ENCODE measurements around the gene CORO7.
"Not testable (repeated sequence)": the region's sequence is repeated elsewhere in the genome, so short reads cannot be mapped to it uniquely, and the experiment has no call there.

Gene CORO7

DNA sequence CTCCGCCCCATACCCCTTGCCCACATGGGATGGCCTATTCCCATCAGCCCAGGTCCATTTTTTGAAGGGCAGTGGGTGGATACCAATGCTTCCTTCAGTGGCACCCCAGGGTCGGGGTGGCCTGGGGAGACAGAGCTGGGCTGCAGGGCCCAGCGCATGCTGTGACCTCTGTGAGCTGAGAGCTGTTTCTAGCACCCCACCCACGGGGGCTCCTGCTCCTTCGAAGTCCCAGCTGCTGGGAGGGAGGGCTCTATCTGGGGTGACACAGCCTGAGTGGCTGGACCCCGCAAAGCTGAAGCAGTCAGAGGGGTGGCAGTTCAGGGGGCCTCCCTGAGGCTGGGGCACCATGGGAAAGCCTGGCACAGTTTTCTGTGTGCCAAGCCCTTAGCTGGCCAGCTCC lies 76.0 kb downstream of the CORO7 start:
- H3K36me3 ChIP-seq (ENCODE audit: control insufficient read depth, insufficient read depth, low read length) = peaks cover 37% of the 10 kb centered on the region
- no peak overlapping the region for H3K4me3 ChIP-seq (ENCODE audit: low read depth, low read length)
- H3K9me3 ChIP-seq (ENCODE audit: control insufficient read depth, insufficient read depth, low read length) = no peaks in the 10 kb centered on the region
- H3K27me3 ChIP-seq (ENCODE audit: control insufficient read depth, insufficient read depth, low read length) = no peaks in the 10 kb centered on the region
- H3K9ac ChIP-seq (ENCODE audit: low read depth, low read length) = no peak overlapping the region
- H3K4me1 ChIP-seq (ENCODE audit: control insufficient read depth, insufficient read depth, low read length) = no peaks in the 10 kb centered on the region

DNA sequence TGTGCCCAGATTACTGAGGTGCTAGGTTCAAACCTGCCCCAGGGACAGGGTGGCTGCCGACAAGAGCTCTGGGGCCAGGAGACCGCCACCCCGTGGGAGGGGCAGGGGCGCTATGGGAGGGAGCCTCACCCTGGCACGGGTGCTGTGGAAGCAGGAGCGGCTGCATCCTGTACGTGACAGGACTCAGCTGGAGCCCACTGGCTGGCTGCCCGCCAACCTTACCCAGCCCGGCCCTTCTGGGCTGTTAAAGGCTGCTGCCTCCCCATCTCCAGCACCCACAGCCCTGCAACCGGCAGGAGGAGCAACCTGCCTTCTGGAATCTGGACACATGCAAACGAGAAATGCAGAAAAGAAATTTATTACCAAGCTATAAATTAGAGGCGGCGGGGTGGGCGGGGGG lies 76.5 kb downstream of the CORO7 start:
- Histone ChIP-seq H3K9me3 (ENCODE audit: control insufficient read depth, insufficient read depth, low read length) (no peaks in the 10 kb centered on the region), H3K9ac (ENCODE audit: low read depth, low read length) (no peak overlapping the region), H3K4me1 (ENCODE audit: control insufficient read depth, insufficient read depth, low read length) (no peaks in the 10 kb centered on the region), H3K36me3 (ENCODE audit: control insufficient read depth, insufficient read depth, low read length) (peaks cover 35% of the 10 kb centered on the region), H3K4me3 (ENCODE audit: low read depth, low read length) (no peak overlapping the region), H3K27me3 (ENCODE audit: control insufficient read depth, insufficient read depth, low read length) (no peaks in the 10 kb centered on the region)

DNA sequence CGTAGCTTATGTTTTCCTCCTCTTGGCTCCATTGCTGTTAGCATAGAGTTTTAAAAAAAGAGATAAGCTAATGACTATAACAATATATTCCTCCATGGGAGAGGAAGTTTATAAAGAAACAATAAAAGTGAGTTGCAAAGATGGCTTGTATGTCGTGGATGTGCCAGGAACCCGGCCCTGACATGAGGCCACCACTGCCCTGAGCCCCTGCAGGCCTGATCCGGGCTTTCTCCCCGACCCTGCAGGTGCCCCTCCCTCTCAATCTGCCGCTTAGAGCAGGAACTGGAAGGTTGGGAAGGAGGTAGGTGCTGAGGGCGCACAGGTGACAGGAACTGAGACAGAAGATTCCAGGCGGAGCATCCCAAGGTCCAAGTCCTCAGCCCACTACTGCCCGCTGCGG lies 76.9 kb downstream of the CORO7 start:
- Histone ChIP-seq H3K36me3 (ENCODE audit: control insufficient read depth, insufficient read depth, low read length) (peaks cover 36% of the 10 kb centered on the region), H3K9ac (ENCODE audit: low read depth, low read length) (no peak overlapping the region), H3K4me3 (ENCODE audit: low read depth, low read length) (no peak overlapping the region), H3K27me3 (ENCODE audit: control insufficient read depth, insufficient read depth, low read length) (no peaks in the 10 kb centered on the region), H3K4me1 (ENCODE audit: control insufficient read depth, insufficient read depth, low read length) (no peaks in the 10 kb centered on the region), H3K9me3 (ENCODE audit: control insufficient read depth, insufficient read depth, low read length) (no peaks in the 10 kb centered on the region)

DNA sequence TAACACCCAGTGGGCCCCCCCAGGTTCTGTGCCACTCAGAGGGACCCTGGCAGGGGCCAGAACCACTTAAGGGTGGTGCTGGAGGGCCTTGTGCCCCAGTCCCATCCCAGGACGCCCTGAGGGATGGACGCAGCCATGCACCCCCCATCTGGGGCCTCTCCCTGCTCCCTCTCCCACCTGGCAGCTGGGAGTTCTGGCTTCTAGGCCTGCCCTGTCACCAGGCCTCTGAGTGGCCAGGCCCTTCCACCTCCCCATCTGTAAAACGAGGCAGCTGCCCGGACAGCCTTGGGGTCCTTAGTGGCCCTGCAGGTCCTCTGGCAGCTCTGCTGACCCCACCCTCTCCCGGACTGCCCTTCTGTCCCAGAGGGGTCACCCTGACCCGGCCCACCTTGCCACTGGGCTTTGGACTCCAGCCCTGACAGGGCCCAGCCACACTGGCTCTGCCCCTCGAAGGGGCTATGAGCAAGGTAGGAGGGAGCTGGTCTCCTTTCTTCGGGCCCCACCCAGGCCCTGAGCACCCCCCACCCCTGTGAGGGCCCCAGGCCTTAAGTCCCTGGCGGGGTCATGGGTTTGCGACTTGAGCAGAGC lies 77.6 kb downstream of the CORO7 start:
- Histone ChIP-seq H3K36me3 (ENCODE audit: control insufficient read depth, insufficient read depth, low read length) (peaks cover 36% of the 10 kb centered on the region), H3K9me3 (ENCODE audit: control insufficient read depth, insufficient read depth, low read length) (no peaks in the 10 kb centered on the region), H3K9ac (ENCODE audit: low read depth, low read length) (no peak overlapping the region), H3K27me3 (ENCODE audit: control insufficient read depth, insufficient read depth, low read length) (no peaks in the 10 kb centered on the region), H3K4me1 (ENCODE audit: control insufficient read depth, insufficient read depth, low read length) (no peaks in the 10 kb centered on the region), H3K4me3 (ENCODE audit: low read depth, low read length) (no peak overlapping the region)

DNA sequence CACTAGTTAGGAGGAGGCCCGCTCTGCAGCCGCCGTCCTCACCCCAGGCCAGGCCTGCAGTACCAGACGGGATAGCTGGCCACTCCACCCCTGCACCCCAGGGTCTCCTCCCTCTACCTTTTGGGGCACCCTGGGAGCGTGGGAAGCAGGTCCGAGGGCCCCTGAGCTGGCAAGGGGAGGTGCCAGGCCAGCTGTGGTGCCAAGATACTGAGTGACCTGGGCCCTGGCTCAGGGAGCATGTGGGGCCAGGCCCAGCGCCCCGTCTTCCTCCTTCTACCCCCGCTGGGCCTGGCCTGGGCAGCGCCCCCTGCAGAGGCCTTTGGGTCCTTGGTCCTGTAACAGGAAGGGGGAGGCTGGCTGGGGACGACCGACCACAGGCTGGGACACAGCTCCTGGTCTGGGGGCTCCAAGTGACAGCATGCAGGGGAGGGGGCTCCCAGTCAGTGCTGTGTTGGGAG lies 78.2 kb downstream of the CORO7 start:
- no peaks in the 10 kb centered on the region for H3K4me1 ChIP-seq (ENCODE audit: control insufficient read depth, insufficient read depth, low read length)
- H3K36me3 ChIP-seq (ENCODE audit: control insufficient read depth, insufficient read depth, low read length) = peaks cover 36% of the 10 kb centered on the region
- H3K27me3 ChIP-seq (ENCODE audit: control insufficient read depth, insufficient read depth, low read length) = no peaks in the 10 kb centered on the region
- H3K4me3 ChIP-seq (ENCODE audit: low read depth, low read length) = no peak overlapping the region
- H3K9ac ChIP-seq (ENCODE audit: low read depth, low read length) = no peak overlapping the region
- no peaks in the 10 kb centered on the region for H3K9me3 ChIP-seq (ENCODE audit: control insufficient read depth, insufficient read depth, low read length)

DNA sequence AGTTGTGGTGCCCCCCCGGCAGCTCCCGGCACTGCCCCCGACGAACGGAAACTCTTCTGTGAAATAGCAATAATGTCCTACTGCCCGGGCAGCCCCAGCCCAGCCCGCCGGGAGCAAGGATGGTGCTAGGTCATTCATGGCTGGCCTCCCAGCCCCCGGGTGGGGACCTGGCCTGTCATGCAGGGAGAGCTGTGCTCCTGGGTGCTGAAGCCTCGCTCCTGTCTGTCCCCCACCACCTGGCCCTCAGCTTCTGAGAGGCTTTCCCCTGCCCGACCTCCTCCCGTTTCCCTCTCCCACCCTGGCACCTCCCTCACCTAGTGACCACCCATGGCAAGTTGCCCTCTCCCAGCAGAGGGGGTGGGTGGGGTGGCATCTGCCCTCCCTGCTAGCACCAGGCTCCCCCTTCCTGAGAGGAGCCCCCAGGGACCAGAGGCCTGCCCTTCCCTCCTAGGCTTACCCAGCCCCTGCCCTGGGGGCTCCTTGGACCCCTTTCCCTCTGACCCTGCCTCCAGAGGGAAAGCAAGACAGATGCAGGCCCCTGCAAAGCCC lies 78.8 kb downstream of the CORO7 start:
- H3K9ac ChIP-seq (ENCODE audit: low read depth, low read length) = no peak overlapping the region
- no peaks in the 10 kb centered on the region for H3K9me3 ChIP-seq (ENCODE audit: control insufficient read depth, insufficient read depth, low read length)
- H3K4me1 ChIP-seq (ENCODE audit: control insufficient read depth, insufficient read depth, low read length) = no peaks in the 10 kb centered on the region
- no peak overlapping the region for H3K4me3 ChIP-seq (ENCODE audit: low read depth, low read length)
- peaks cover 36% of the 10 kb centered on the region for H3K36me3 ChIP-seq (ENCODE audit: control insufficient read depth, insufficient read depth, low read length)
- no peaks in the 10 kb centered on the region for H3K27me3 ChIP-seq (ENCODE audit: control insufficient read depth, insufficient read depth, low read length)

DNA sequence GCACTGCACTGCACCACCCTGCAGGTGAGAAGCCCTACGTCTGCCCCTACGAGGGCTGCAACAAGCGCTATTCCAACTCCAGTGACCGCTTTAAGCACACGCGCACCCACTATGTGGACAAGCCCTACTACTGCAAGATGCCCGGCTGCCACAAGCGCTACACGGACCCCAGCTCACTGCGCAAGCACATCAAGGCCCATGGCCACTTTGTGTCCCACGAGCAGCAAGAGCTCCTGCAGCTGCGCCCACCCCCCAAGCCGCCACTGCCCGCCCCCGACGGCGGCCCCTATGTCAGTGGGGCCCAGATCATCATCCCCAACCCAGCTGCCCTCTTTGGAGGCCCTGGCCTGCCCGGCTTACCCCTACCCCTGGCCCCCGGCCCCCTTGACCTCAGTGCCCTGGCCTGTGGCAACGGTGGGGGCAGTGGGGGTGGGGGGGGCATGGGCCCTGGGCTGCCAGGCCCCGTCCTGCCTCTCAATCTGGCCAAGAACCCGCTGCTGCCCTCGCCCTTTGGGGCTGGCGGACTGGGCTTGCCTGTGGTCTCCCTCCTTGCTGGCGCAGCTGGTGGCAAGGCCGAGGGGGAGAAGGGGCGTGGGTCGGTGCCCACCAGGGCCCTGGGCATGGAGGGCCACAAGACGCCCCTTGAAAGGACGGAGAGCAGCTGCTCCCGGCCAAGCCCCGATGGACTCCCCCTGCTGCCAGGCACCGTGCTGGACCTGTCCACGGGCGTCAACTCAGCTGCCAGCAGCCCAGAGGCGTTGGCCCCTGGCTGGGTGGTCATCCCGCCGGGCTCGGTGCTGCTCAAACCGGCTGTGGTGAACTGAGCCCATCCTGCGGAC lies 79.5 kb downstream of the CORO7 start:
- no peaks in the 10 kb centered on the region for H3K9me3 ChIP-seq (ENCODE audit: control insufficient read depth, insufficient read depth, low read length)
- peak overlapping the region; percentile 12 for H3K9ac ChIP-seq (ENCODE audit: low read depth, low read length)
- H3K4me1 ChIP-seq (ENCODE audit: control insufficient read depth, insufficient read depth, low read length) = no peaks in the 10 kb centered on the region
- H3K4me3 ChIP-seq (ENCODE audit: low read depth, low read length) = no peak overlapping the region
- no peaks in the 10 kb centered on the region for H3K27me3 ChIP-seq (ENCODE audit: control insufficient read depth, insufficient read depth, low read length)
- H3K36me3 ChIP-seq (ENCODE audit: control insufficient read depth, insufficient read depth, low read length) = peaks cover 40% of the 10 kb centered on the region

DNA sequence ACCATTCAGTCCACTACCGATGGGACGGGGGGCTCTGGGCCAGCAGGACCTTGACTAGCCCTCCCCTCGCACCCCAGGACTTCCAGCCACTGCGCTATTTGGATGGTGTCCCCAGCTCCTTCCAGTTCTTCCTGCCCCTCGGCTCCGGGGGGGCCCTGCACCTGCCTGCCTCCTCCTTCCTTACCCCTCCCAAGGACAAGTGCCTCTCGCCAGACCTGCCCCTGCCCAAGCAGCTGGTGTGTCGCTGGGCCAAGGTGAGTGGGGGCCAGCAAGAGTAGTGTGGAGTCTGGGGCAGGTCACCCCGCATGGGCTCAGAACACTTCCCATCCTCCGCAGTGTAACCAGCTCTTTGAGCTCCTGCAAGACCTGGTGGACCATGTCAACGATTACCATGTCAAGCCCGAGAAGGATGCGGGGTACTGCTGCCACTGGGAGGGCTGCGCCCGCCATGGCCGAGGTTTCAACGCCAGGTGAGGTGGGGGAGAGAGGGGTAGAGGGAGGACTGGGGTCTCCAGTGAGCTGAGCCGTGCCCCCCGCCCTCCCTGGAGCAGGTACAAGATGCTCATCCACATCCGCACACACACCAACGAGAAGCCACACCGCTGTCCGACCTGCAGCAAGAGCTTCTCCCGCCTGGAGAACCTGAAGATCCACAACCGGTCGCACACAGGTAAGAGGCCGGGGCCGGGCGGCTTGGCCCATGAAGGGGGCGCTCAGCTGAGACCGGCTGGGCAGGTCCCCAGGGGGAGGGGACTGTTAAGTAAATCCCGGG lies 81.5 kb downstream of the CORO7 start:
- H3K4me3 ChIP-seq (ENCODE audit: low read depth, low read length) = no peak overlapping the region
- H3K4me1 ChIP-seq (ENCODE audit: control insufficient read depth, insufficient read depth, low read length) = no peaks in the 10 kb centered on the region
- no peaks in the 10 kb centered on the region for H3K9me3 ChIP-seq (ENCODE audit: control insufficient read depth, insufficient read depth, low read length)
- peaks cover 27% of the 10 kb centered on the region for H3K36me3 ChIP-seq (ENCODE audit: control insufficient read depth, insufficient read depth, low read length)
- H3K9ac ChIP-seq (ENCODE audit: low read depth, low read length) = no peak overlapping the region
- no peaks in the 10 kb centered on the region for H3K27me3 ChIP-seq (ENCODE audit: control insufficient read depth, insufficient read depth, low read length)

DNA sequence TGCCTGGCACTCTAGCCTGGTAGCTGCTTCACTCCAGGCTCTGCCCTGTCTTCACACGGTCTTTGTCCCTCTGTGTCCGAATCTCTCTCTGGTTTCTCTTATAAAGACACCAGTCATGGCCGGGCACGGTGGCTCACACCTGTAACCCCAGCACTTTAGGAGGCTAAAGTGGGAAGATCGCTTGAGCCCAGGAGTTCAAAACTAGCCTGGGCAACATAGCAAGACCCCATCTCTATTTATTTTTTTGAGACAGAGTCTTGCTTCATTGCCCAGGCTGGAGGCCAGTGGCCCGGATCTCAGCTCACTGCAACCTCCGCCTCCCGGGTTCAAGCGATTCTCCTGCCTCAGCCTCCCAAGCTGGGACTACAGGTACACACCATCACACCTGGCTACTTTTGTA lies 82.7 kb downstream of the CORO7 start:
- H3K9me3 ChIP-seq (ENCODE audit: control insufficient read depth, insufficient read depth, low read length); H3K27me3 ChIP-seq (ENCODE audit: control insufficient read depth, insufficient read depth, low read length); H3K9ac ChIP-seq (ENCODE audit: low read depth, low read length); H3K4me1 ChIP-seq (ENCODE audit: control insufficient read depth, insufficient read depth, low read length); H3K4me3 ChIP-seq (ENCODE audit: low read depth, low read length): not testable (repeated sequence)
- H3K36me3 ChIP-seq (ENCODE audit: control insufficient read depth, insufficient read depth, low read length) = peaks cover 23% of the 10 kb centered on the region

DNA sequence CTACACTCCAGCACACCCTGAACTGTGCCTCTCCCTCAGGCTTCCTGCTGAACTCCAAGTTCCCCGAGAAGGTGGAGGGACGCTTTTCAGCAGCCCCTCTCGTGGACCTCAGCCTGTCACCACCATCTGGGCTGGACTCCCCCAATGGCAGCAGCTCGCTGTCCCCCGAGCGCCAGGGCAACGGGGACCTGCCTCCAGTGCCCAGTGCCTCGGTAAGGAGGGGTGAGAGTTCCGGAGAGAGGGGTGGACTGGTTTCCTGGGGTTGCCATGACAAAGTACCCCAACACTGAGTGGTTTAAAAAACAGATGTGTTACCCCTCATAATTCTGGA lies 83.1 kb downstream of the CORO7 start:
- H3K36me3 ChIP-seq (ENCODE audit: control insufficient read depth, insufficient read depth, low read length) = peaks cover 19% of the 10 kb centered on the region
- H3K9ac ChIP-seq (ENCODE audit: low read depth, low read length) = no peak overlapping the region

DNA sequence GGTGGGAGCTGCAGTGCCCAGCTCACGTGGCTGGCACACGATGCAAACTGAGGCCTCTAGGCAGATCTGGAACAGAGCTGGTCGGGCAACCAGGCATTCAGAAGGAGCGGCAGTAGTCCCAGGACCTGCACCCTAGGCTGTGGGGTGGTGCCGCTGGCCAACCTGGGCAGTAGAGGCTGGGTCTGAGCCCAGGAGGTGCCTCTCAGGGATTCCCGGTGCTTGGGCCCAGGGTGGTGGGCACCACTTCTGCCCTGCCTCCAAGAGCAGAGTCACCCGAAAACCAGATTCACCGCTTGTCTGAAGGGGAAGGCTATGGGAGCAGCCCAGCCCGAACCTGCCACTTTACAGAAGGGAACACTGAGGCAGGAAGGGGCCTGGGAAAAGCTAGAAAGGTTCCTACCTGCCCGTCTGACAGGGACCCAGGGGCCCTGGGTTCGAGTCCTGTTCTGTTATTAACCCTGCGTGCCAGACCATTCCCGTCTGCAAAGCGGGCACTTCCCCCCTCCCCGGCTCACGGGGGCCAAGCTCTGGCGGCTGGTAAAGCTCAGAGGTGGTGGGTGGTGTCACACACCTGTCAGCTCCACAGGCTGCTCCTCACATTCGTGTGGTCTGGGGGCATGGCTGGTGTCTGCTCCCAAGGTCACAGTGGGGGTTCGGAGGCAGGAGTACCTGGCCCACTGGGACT lies 83.6 kb downstream of the CORO7 start:
- Histone ChIP-seq H3K27me3 (ENCODE audit: control insufficient read depth, insufficient read depth, low read length) (no peaks in the 10 kb centered on the region), H3K9ac (ENCODE audit: low read depth, low read length) (no peak overlapping the region), H3K4me3 (ENCODE audit: low read depth, low read length) (no peak overlapping the region), H3K36me3 (ENCODE audit: control insufficient read depth, insufficient read depth, low read length) (peaks cover 17% of the 10 kb centered on the region), H3K9me3 (ENCODE audit: control insufficient read depth, insufficient read depth, low read length) (no peaks in the 10 kb centered on the region), H3K4me1 (ENCODE audit: control insufficient read depth, insufficient read depth, low read length) (no peaks in the 10 kb centered on the region)

More for the DNA sequence above, 83.1 kb downstream of the CORO7 start:
- Histone ChIP-seq H3K27me3 (ENCODE audit: control insufficient read depth, insufficient read depth, low read length) (no peaks in the 10 kb centered on the region), H3K9me3 (ENCODE audit: control insufficient read depth, insufficient read depth, low read length) (no peaks in the 10 kb centered on the region), H3K4me3 (ENCODE audit: low read depth, low read length) (no peak overlapping the region), H3K4me1 (ENCODE audit: control insufficient read depth, insufficient read depth, low read length) (no peaks in the 10 kb centered on the region)
